Measurements from ENCODE around the gene DUSP1.

DNA sequence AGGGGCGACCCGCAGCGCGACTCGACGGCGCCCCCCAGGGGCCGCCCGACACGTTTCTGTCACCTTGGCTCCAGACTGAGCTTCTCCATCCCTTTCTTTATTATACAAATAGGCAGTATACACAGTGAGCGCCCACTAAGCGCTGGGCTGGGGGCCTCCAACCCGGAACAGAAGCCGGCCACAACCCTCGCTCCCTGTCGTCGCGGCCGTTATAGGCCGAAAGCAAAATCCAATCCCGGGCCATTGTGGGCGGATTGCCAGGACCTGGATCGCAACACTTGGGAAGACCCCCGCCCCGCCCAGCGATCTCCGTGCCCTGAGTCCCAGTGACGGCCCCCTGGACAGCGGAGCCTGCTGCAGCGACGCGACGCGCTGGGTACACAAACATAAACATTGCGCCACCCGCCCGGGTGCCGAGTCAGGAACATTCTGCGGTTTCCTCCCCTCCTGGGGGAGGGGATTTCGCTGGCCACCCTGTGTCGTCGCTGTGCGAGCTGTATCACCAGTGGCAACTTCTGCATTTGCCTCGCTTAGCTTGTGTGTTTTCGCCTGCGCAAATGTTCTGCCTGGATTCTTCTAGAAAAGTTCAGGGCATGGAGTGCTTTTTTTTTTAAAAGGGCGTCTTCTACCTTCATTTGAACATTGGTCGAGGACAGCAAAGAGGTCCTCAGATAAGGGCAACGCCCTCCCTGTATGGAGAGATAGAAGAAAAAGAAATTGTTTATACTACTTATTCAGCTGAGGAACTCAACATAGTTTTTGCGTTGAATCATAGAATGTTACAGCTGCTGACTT is 1.3 kb upstream of the DUSP1 start:
- TF ChIP-seq, protein P1, sequence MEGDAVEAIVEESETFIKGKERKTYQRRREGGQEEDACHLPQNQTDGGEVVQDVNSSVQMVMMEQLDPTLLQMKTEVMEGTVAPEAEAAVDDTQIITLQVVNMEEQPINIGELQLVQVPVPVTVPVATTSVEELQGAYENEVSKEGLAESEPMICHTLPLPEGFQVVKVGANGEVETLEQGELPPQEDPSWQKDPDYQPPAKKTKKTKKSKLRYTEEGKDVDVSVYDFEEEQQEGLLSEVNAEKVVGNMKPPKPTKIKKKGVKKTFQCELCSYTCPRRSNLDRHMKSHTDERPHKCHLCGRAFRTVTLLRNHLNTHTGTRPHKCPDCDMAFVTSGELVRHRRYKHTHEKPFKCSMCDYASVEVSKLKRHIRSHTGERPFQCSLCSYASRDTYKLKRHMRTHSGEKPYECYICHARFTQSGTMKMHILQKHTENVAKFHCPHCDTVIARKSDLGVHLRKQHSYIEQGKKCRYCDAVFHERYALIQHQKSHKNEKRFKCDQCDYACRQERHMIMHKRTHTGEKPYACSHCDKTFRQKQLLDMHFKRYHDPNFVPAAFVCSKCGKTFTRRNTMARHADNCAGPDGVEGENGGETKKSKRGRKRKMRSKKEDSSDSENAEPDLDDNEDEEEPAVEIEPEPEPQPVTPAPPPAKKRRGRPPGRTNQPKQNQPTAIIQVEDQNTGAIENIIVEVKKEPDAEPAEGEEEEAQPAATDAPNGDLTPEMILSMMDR (IDR thresholded peaks at IDR 0.05; ENCODE audit: poor library complexity) = peak; percentile 85
- no peak for TF ChIP-seq EZH2phosphoT487 (IDR thresholded peaks at IDR 0.05; ENCODE audit: low read depth, severe bottlenecking, unreplicated experiment)
- TF ChIP-seq EZH2 (IDR thresholded peaks at IDR 0.05; ENCODE audit: borderline replicate concordance) = no peak

Data from hepatocyte (in vitro differentiated cells).